ENCODE measurements around the gene SLC38A10.

Gene SLC38A10

GRCh38 chr17:81312624-81313325 lies 17.7 kb upstream of the SLC38A10 start:
- no peaks in the 10 kb centered on the region for H3F3A ChIP-seq (ENCODE audit: insufficient read depth, low read length)
- no peaks in the 10 kb centered on the region for H3K9me3 ChIP-seq (ENCODE audit: low read length)
- H4K20me1 ChIP-seq (ENCODE audit: insufficient read depth, low read length) = no peaks in the 10 kb centered on the region
- H3K36me3 ChIP-seq (ENCODE audit: insufficient read depth, low read length) = no peaks in the 10 kb centered on the region
- peaks cover 25% of the 10 kb centered on the region; the same call in 1 of the 2 replicates for H3K27me3 ChIP-seq (ENCODE audit: insufficient read depth, low read length)
- H3K4me1 ChIP-seq (ENCODE audit: insufficient read depth, low read length, severe bottlenecking) = no peaks in the 10 kb centered on the region
- H3K4me2 ChIP-seq (ENCODE audit: low read length) = no peak overlapping the region
- no peak for TF ChIP-seq EZH2 (IDR thresholded peaks at IDR 0.05; ENCODE audit: borderline replicate concordance, low read length)
- no peak for TF ChIP-seq CTCF (IDR thresholded peaks at IDR 0.05; ENCODE audit: low read length)
- H3K9ac ChIP-seq (ENCODE audit: low read length) = no peak overlapping the region
- no peak overlapping the region for H3K4me3 ChIP-seq (ENCODE audit: low read depth, low read length, poor library complexity, severe bottlenecking)
- no peaks in the 10 kb centered on the region for H3K79me2 ChIP-seq (ENCODE audit: insufficient read depth, low read length)
- no peak overlapping the region for H3K27ac ChIP-seq (ENCODE audit: low read depth, low read length, poor library complexity, severe bottlenecking)
- H2AFZ ChIP-seq (ENCODE audit: low read length) = no peak overlapping the region
- no peaks in the 10 kb centered on the region for H3K9me2 ChIP-seq (ENCODE audit: low read depth, low read length)

- no peak overlapping the region for H3K9ac ChIP-seq (ENCODE audit: low read length)
- no peak overlapping the region for H3K27ac ChIP-seq (ENCODE audit: low read depth, low read length, poor library complexity, severe bottlenecking)
- H3K79me2 ChIP-seq (ENCODE audit: insufficient read depth, low read length) = no peaks in the 10 kb centered on the region
- no peak overlapping the region for H2AFZ ChIP-seq (ENCODE audit: low read length)
- no peaks in the 10 kb centered on the region for H4K20me1 ChIP-seq (ENCODE audit: insufficient read depth, low read length)
- peaks cover 28% of the 10 kb centered on the region; the same call in 1 of the 2 replicates for H3K27me3 ChIP-seq (ENCODE audit: insufficient read depth, low read length)
- TF ChIP-seq EZH2 (IDR thresholded peaks at IDR 0.05; ENCODE audit: borderline replicate concordance, low read length) (no peak), CTCF (IDR thresholded peaks at IDR 0.05; ENCODE audit: low read length) (no peak)
- no peaks in the 10 kb centered on the region for H3K9me2 ChIP-seq (ENCODE audit: low read depth, low read length)
- no peak overlapping the region for H3K4me3 ChIP-seq (ENCODE audit: low read depth, low read length, poor library complexity, severe bottlenecking)
- no peaks in the 10 kb centered on the region for H3K9me3 ChIP-seq (ENCODE audit: low read length)
- H3F3A ChIP-seq (ENCODE audit: insufficient read depth, low read length) = no peaks in the 10 kb centered on the region
- no peaks in the 10 kb centered on the region for H3K4me1 ChIP-seq (ENCODE audit: insufficient read depth, low read length, severe bottlenecking)
- no peaks in the 10 kb centered on the region for H3K36me3 ChIP-seq (ENCODE audit: insufficient read depth, low read length)
- no peak overlapping the region for H3K4me2 ChIP-seq (ENCODE audit: low read length)
Observed at GRCh38 chr17:81311946-81312345, 16.8 kb upstream of the SLC38A10 start.

- no peak overlapping the region for H3K9ac ChIP-seq (ENCODE audit: low read length)
- H3F3A ChIP-seq (ENCODE audit: insufficient read depth, low read length) = no peaks in the 10 kb centered on the region
- no peaks in the 10 kb centered on the region for H3K36me3 ChIP-seq (ENCODE audit: insufficient read depth, low read length)
- TF ChIP-seq EZH2 (IDR thresholded peaks at IDR 0.05; ENCODE audit: borderline replicate concordance, low read length) (no peak), CTCF (IDR thresholded peaks at IDR 0.05; ENCODE audit: low read length) (no peak)
- no peaks in the 10 kb centered on the region for H3K9me2 ChIP-seq (ENCODE audit: low read depth, low read length)
- no peaks in the 10 kb centered on the region for H3K9me3 ChIP-seq (ENCODE audit: low read length)
- H3K4me1 ChIP-seq (ENCODE audit: insufficient read depth, low read length, severe bottlenecking) = no peaks in the 10 kb centered on the region
- no peak overlapping the region for H2AFZ ChIP-seq (ENCODE audit: low read length)
- H3K27me3 ChIP-seq (ENCODE audit: insufficient read depth, low read length) = peaks cover 28% of the 10 kb centered on the region; the same call in 1 of the 2 replicates
- no peak overlapping the region for H3K4me2 ChIP-seq (ENCODE audit: low read length)
- H3K4me3 ChIP-seq (ENCODE audit: low read depth, low read length, poor library complexity, severe bottlenecking) = no peak overlapping the region
- no peaks in the 10 kb centered on the region for H3K79me2 ChIP-seq (ENCODE audit: insufficient read depth, low read length)
- no peaks in the 10 kb centered on the region for H4K20me1 ChIP-seq (ENCODE audit: insufficient read depth, low read length)
- H3K27ac ChIP-seq (ENCODE audit: low read depth, low read length, poor library complexity, severe bottlenecking) = no peak overlapping the region
Observed at GRCh38 chr17:81310949-81311550, 15.9 kb upstream of the SLC38A10 start.

All from OCI-LY1 (cell line).